Stimulated activated naive CD8-positive, alpha-beta T cell treated with anti-CD3 and anti-CD28 coated beads, Interleukin-15, Interleukin-2, amounts not matched to agents 100 ng/mL and 50 ng/mL, for 24 hours (primary cell): ENCODE measurements around the gene SH3RF3.

Source experiments
- H3K27ac Mint-ChIP-seq: one replicate; pipeline ENCODE4 v1.8.0; 2021; ENCODE audit warnings: mild to moderate bottlenecking, mixed read lengths
- H3K27me3 Mint-ChIP-seq: one replicate; pipeline ENCODE4 v1.8.0; 2021; ENCODE audit warnings: mixed read lengths
- H3K36me3 Mint-ChIP-seq: one replicate; pipeline ENCODE4 v1.8.0; 2021; ENCODE audit warnings: low read depth, mixed read lengths
- H3K4me1 Mint-ChIP-seq: one replicate; pipeline ENCODE4 v1.8.0; 2021; ENCODE audit warnings: low read depth, mixed read lengths
- H3K4me3 Mint-ChIP-seq: one replicate; pipeline ENCODE4 v1.8.0; 2021; ENCODE audit warnings: mild to moderate bottlenecking, mixed read lengths
- H3K9me3 Mint-ChIP-seq: one replicate; pipeline ENCODE4 v1.8.0; 2021; ENCODE audit warnings: mixed read lengths

The SH3RF3 gene

DNA sequence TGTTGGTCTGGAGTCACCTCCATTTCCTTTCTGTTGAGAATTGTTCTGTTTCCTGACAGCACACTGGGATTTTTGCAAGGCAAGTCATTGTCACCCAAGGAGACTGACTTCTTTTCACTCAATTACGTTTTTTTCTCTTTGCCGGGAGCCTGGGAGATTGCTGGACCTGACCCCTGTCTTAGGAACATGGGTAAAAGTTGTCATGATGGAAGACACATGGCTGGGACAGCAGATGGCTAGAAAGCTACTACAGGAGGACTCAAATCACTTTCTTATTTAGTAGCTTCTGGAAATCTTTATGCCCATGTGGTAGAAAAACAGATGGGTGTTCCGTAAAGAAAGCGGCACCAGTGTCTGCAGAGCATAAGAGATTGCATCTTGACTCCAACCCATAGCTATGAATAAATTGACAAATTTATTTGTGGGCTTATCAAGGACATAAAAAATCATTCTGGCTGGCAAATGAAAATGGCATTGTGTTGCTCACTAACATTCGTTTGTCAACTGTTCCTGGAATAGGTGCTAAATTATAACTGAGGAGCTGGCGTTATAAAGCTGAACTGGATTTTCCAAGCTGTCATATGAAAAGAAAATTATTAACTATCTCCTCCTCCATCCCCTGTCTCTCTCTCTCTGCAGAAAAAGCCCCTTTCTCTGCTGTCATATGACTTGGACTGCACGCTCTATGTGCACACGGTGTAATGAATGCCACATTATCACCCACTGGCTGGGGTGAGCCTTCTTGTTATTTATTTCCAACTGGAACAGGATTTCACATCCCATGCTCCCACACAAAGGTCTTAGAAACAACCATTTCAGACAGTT is 159.8 kb downstream of the SH3RF3 start:
- Mint-ChIP-seq H3K36me3 (no peaks in the 10 kb centered on the region), H3K27ac (no peak overlapping the region), H3K4me1 (no peaks in the 10 kb centered on the region), H3K4me3 (no peak overlapping the region), H3K9me3 (peaks cover under 1% of the 10 kb centered on the region), H3K27me3 (no peaks in the 10 kb centered on the region)

DNA sequence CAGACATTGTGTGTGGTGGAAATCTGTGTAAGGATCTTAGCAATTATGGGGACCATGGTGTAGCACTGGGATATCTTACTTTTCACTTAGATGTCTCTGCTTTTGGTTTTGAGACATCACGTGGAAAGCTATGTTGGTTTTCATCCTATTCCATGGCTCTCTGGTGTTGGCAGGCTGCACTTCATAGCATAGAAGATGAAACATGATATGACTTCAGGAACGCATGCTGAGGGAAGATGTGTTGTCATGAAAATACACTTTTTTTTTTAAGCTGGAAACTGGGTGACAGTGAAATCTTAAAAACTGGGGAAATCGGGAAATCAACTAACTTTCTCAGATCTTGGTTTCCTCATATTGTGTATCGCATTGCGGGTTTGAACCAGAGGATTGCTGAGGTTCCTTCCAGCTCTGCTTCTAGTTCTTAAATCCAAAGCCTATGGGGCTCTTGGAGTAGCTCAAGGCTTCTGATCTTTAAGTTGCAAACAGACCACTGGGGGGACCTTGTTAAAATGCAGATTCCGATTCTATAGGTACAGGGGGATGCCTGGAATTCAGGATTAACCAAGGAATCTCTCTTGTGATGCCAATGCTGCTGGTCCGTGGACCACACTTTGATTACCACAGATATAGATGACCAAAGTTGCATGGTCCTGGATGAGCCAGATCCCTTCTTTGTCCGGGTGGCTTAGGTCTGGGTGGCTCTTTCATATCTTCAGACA is 160.7 kb downstream of the SH3RF3 start:
- Mint-ChIP-seq H3K27ac (no peak overlapping the region), H3K27me3 (no peaks in the 10 kb centered on the region), H3K36me3 (no peaks in the 10 kb centered on the region), H3K9me3 (peaks cover 4% of the 10 kb centered on the region), H3K4me1 (no peaks in the 10 kb centered on the region), H3K4me3 (no peak overlapping the region)

DNA sequence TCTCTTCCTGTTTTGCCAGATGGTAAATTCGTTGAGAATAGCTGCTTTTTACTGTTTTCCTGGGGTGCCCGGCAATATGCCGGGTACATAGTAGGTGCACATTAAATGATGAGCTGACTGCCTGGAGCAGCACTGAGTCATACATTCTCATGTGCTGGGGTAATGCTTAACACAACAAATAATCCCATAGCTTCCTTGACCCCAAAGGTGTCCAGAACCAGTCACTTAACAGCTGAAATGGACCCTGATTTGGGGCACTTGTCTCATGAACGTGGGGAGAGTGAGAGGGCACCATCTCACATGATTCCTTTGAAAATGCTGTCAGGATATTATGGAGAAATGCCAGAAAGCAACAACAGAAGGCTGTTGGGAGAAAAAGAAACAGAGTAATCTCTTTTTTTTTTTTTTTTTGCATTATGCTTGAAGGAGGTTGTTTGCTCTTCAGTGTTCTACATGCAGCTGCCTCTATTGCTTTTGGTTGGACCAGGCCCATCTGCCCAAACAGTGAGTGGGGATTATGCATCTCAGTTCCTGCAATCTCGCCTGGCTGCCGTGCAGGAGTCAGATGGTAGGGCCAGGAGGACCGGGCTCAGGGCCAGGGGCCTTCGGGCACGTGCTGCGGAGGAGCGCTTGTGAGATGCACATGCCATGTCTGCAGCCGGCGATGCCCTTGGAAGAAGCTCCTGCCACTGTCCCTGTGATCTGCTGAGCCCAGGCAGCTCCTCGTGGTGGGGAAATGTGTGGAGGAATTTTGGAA is 162.1 kb downstream of the SH3RF3 start:
- Mint-ChIP-seq H3K4me3 (no peak overlapping the region), H3K9me3 (peaks cover 4% of the 10 kb centered on the region), H3K36me3 (no peaks in the 10 kb centered on the region), H3K4me1 (no peaks in the 10 kb centered on the region), H3K27me3 (no peaks in the 10 kb centered on the region), H3K27ac (no peak overlapping the region)

DNA sequence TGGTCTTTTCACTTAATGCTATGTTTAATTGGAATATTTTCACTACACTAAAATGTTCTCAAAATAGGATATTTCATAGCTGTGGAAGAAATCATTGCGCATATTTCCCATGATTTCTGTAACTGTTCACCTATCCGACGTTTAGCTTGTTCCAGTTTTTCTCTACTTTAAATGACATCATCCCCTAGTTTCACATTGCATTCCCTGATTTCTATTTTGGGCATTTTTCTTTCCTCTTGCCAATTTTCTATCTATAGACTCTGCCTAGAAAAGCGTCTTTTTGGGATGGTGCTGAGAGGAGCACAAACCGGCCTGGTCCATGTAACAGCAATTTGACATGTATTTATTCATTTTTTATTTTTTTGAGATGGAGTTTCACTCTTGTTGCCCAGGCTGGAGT is 163.4 kb downstream of the SH3RF3 start:
- H3K4me3 Mint-ChIP-seq, result no peak overlapping the region
- H3K9me3 Mint-ChIP-seq, result peaks cover 4% of the 10 kb centered on the region
- H3K27me3 Mint-ChIP-seq, result no peaks in the 10 kb centered on the region
- no peaks in the 10 kb centered on the region for H3K36me3 Mint-ChIP-seq
- H3K27ac Mint-ChIP-seq, result no peak overlapping the region
- no peaks in the 10 kb centered on the region for H3K4me1 Mint-ChIP-seq

DNA sequence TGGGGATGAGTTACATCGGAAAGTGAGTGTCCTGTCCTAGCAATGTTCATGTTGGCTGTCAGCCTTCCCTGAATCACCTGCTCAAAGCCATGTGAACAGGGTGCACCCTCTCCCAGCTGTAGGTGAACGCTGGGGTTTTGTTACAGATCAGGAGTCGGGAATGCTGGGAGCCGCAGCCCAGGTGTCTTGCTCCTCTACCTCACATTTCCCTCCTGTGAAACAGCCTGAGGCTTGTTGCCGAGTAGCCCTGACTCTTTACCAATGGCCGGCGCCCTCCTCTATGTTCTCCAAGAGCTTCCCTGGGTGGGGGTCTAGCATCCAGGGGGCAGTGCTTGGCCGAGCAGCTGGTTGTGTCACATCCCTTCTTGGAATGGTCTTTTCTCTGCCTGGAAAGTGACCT is 164.7 kb downstream of the SH3RF3 start:
- H3K36me3 Mint-ChIP-seq, result no peaks in the 10 kb centered on the region
- no peaks in the 10 kb centered on the region for H3K4me1 Mint-ChIP-seq
- H3K9me3 Mint-ChIP-seq, result peaks cover 4% of the 10 kb centered on the region
- H3K27me3 Mint-ChIP-seq, result no peaks in the 10 kb centered on the region
- H3K4me3 Mint-ChIP-seq, result no peak overlapping the region
- H3K27ac Mint-ChIP-seq, result no peak overlapping the region

DNA sequence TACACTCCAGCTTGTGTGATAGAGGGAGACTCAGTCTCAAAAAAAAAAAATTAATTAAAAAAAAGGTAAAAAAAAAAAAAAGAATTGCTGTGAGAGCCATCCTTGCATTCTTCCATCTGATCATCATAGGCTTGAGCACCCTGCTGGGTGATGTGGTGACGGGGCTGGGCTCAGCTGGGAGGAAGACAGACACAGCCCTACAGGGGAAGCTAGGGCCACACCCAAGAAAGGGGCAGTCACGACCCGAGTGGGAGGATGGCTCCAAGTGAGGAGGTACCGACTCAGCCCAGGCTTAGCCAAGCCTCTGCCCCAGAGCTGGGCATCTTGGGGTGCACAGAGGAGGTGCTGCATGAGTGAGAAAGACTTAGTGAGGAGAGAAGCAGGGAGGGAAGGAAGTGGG is 165.5 kb downstream of the SH3RF3 start:
- Mint-ChIP-seq H3K36me3 (no peaks in the 10 kb centered on the region), H3K27me3 (no peaks in the 10 kb centered on the region), H3K4me1 (no peaks in the 10 kb centered on the region), H3K27ac (no peak overlapping the region), H3K4me3 (no peak overlapping the region), H3K9me3 (peaks cover 4% of the 10 kb centered on the region)

DNA sequence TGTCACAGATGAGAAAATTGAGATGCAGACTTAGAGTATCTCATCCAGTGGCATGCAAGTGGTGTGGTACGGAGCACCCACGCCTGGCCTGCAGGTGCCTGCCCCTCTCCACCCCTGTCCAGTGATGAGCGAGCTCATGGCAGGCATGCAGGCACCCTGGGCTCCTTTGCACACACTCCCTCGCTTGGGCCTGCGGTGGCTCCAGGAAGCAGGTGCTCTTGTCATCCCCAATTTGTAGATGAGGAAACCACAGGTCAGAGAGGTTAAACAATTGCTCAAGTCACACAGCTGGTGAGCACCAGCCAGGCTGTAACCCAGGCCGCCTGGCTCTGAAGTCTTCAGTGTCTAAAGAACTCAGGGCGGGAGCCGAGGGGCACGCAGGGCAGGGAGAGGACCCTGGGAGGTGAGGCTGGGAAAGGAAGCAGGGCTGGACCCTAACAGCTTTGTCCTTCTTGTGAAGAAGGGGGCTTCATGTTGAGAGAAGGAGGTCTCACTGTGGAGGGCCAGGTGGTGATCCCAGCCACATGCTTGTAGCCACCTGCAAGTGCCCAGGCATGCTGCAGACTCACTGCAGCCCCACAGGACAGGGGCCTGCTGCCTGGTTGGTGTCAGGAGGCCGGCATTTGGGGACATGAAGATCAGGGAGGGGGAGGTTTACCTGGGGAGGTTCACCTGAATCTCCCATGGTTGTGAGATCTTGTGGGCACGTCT is 166.2 kb downstream of the SH3RF3 start:
- Mint-ChIP-seq H3K27me3 (no peaks in the 10 kb centered on the region), H3K36me3 (no peaks in the 10 kb centered on the region), H3K27ac (no peak overlapping the region), H3K9me3 (peaks cover 4% of the 10 kb centered on the region), H3K4me1 (peaks cover 4% of the 10 kb centered on the region), H3K4me3 (no peak overlapping the region)

DNA sequence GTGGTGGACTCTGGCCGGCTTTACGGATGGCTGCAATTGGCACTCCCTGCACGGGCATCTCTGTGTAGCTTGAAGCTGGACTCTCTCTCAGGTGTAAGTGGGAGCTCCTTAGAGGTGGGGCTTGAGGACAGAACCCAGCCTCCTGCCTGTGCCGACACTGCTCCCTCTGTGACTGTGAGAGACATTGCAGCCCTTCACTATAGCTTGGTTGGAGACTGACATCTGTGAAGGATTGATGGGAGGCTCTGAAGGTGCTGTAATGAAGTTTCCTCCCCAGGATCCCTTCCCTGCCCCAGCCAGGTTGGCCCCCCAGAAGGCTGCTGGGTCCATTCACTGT is 166.7 kb downstream of the SH3RF3 start:
- peaks cover 4% of the 10 kb centered on the region for H3K9me3 Mint-ChIP-seq
- no peak overlapping the region for H3K4me3 Mint-ChIP-seq
- H3K27me3 Mint-ChIP-seq, result no peaks in the 10 kb centered on the region
- H3K27ac Mint-ChIP-seq, result no peak overlapping the region
- H3K36me3 Mint-ChIP-seq, result no peaks in the 10 kb centered on the region
- peaks cover 4% of the 10 kb centered on the region for H3K4me1 Mint-ChIP-seq

DNA sequence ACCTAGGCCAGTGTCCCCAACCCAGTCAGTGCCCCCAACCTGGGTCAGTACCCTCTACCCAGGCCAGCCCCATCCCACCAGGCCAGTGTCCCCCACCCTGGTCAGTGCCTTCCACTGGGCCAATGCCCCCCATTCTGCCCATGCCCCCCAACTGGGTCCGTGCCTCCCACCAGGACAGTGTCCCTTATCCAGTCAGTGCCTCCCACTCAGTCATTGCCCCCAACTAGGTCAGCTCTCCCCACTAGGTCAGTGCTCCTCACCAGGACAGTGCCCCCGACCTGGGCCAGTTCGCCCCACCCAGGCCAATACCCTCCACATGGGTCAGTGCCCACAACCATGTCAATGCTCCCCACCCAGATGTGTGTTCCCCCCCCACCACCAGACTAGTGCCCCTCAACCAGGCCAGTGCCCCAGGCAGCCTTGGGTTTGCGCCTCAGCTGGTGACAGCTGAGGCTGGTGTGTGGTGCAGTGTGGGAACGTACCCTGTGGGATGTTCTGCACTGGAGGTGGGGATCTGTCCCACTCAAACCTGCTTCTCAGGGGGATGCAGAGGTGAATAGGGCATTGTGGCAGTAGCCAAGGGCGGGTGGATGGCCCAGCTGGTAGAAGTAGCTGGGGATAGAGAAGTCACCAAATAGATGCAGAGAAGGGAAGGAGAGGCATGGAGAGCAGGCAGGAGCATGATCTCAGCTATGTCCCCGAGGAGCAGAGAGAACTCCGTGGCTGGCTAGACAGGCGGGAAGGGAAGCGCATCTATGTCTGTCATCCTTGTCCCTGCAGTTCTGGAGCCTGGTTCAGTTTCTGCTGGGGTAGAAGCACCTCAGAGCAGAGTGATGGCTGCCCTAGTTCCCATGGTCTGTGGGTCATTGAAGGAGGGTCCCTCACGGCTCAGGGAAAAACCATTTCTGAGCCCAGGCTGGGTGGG is 168.8 kb downstream of the SH3RF3 start:
- Mint-ChIP-seq H3K9me3 (peaks cover 4% of the 10 kb centered on the region), H3K27ac (no peak overlapping the region), H3K36me3 (no peaks in the 10 kb centered on the region), H3K4me3 (no peak overlapping the region), H3K4me1 (peaks cover 4% of the 10 kb centered on the region), H3K27me3 (no peaks in the 10 kb centered on the region)

DNA sequence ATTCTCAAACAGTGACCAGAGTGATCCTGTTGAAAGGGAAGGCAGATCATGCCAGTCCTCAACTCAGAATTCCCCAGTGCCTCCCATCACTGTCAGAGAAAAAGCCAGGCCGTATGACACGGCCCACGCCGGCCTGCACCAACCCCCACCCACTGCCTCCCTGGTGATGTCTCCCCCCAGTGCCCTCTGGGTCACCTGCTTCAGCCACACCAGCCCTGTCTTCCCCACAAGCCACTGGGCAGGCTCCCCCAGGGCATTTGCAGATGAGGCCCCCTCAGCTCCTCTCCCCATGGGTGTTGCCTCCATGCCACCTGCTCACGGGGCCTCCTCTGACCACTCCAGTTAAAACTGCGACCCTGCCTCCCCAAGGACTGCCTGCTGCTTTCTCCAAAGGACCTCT is 169.8 kb downstream of the SH3RF3 start:
- Mint-ChIP-seq H3K4me1 (peaks cover 4% of the 10 kb centered on the region), H3K4me3 (no peak overlapping the region), H3K9me3 (peaks cover 3% of the 10 kb centered on the region), H3K36me3 (no peaks in the 10 kb centered on the region), H3K27me3 (no peaks in the 10 kb centered on the region), H3K27ac (peak overlapping the region; percentile 40)

DNA sequence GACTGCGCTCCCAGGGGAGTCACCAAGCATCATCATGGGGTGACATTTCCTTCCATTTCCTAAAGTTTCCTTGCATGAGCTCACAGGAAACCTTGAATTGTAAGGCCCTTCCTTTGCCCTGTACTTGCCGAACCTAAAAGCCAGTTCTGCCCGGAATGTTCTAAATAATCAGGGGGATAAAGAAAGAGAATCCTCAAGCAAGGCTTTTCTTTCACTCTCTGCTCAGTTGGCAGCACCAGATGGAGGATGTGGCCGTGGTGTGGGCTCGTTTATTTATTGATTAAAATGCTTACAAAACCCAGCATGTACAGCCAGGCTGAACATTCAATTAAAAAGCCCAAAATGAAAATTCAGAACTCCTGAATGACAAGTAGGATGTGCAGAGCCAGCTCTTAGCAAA is 170.5 kb downstream of the SH3RF3 start:
- H3K4me1 Mint-ChIP-seq, result peaks cover 4% of the 10 kb centered on the region
- H3K9me3 Mint-ChIP-seq, result no peaks in the 10 kb centered on the region
- H3K36me3 Mint-ChIP-seq, result no peaks in the 10 kb centered on the region
- H3K27ac Mint-ChIP-seq, result no peak overlapping the region
- no peaks in the 10 kb centered on the region for H3K27me3 Mint-ChIP-seq
- no peak overlapping the region for H3K4me3 Mint-ChIP-seq

DNA sequence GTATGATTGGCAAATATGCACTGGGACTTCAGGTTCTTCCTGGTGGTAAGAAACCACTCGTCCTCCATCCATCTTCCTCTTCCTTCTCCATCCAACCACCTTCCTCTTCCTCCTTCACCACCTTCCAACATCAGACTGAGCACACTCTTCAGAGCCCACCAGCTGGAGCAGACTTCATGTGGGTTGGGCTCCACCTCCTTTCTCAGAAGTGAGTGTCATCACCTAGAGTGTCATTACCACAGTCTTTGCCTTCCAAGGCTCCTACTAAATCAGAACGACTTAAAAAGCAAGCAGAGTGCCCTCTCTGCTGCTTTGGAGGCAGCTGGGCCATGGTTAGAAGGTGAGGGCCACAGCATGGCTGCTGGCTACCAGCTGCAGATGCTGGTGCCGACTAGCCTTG is 171.6 kb downstream of the SH3RF3 start:
- Mint-ChIP-seq H3K9me3 (no peaks in the 10 kb centered on the region), H3K27ac (no peak overlapping the region), H3K4me1 (peaks cover 4% of the 10 kb centered on the region), H3K36me3 (no peaks in the 10 kb centered on the region), H3K27me3 (no peaks in the 10 kb centered on the region), H3K4me3 (no peak overlapping the region)

DNA sequence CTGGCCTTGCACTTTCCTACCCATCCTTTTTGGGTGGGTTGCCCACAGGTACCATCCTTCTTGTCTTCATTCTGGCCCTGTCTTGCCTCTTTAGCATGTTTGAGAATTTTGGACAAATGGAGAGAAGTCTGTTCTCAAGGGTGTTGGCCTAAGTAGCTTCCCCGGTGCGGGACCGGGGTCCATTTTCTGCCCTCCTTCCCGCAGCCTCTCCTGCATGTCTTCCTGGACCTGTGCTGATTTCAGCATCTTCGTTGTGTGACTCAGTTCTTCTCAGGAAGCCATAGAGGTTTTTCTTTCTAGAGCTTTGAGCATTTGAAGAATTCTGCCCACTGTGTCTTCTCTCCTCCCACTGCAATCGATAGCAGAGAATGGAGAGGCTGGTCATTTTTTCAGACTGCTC is 172.7 kb downstream of the SH3RF3 start:
- Mint-ChIP-seq H3K4me3 (no peak overlapping the region), H3K27ac (no peak overlapping the region), H3K27me3 (no peaks in the 10 kb centered on the region), H3K36me3 (no peaks in the 10 kb centered on the region), H3K4me1 (peaks cover 4% of the 10 kb centered on the region), H3K9me3 (no peaks in the 10 kb centered on the region)

DNA sequence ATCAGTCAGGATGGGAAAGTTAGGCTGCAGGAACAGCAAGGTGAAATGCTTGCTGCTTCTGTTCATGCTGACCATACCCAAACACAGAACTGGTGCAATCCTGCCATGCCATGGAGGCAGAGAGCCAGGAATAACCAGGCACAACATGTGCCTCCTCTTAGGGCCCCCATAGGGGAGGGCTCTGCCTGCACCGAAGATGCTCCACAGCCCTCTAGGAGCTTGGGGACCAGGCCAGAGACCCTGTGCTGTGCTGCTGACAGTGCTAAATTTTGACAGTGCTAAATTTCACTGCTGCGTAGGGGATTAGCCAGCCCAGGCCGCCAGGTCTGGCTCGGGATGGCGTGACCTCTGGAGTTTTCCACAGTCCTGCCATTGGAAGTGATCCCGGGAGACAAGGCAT is 173.3 kb downstream of the SH3RF3 start:
- peaks cover 4% of the 10 kb centered on the region for H3K4me1 Mint-ChIP-seq
- no peak overlapping the region for H3K27ac Mint-ChIP-seq
- H3K36me3 Mint-ChIP-seq, result no peaks in the 10 kb centered on the region
- no peaks in the 10 kb centered on the region for H3K27me3 Mint-ChIP-seq
- no peak overlapping the region for H3K4me3 Mint-ChIP-seq
- no peaks in the 10 kb centered on the region for H3K9me3 Mint-ChIP-seq
